ENCODE results near the gene ATXN7L1.

GRCh38 chr7:105621176-105621575, 255.2 kb downstream of the ATXN7L1 start:
- TF ChIP-seq ZBTB7A (IDR thresholded peaks at IDR 0.05; ENCODE audit: low read depth): no peak
- no peak for TF ChIP-seq REST (IDR thresholded peaks at IDR 0.05; ENCODE audit: low read depth)
- TF ChIP-seq TAF1 (IDR thresholded peaks at IDR 0.05; ENCODE audit: low read depth): no peak
- TF ChIP-seq TEAD4 (IDR thresholded peaks at IDR 0.05): no peak
- no peak for TF ChIP-seq RAD21 (IDR thresholded peaks at IDR 0.05; ENCODE audit: low read depth)
- no peak for TF ChIP-seq FOXM1 (IDR thresholded peaks at IDR 0.05; ENCODE audit: borderline replicate concordance, low read depth)
- no peak for TF ChIP-seq EP300 (IDR thresholded peaks at IDR 0.05; ENCODE audit: borderline replicate concordance)
- no peak for TF ChIP-seq YY1 (IDR thresholded peaks at IDR 0.05; ENCODE audit: low read depth)

Data from Ishikawa (cell line).